Right ventricle myocardium superior (tissue), 1 donor: ENCODE measurements around the gene TXN. TPM values are rescaled to one million over a fixed set of nuclear protein-coding genes. Genes with fewer than 3 reads are reported as not detected.
A peak's percentile ranks its signal among the peaks of the same experiment; 100 is the strongest.
"Not testable (repeated sequence)": the region's sequence is repeated elsewhere in the genome, so short reads cannot be mapped to it uniquely, and the experiment has no call there.

Source experiments
- ATAC-seq: fragments of 200-7000 bp; cut with Tn5 transposase; one replicate; pipeline ENCODE4 v1.9.1; 2020; ENCODE audit warnings: mild to moderate bottlenecking; ENCODE audit not compliant: poor library complexity
- DNase-seq: peaks from one replicate; pipeline ENCODE4 v3.0.0-alpha.2; 2020
- intact Hi-C: fragments of 100-400 bp; cut with DNase I; formaldehyde crosslinking; loops from one replicate; pipeline ENCODE4 v1.11.2; 2022
- total RNA-seq: library from RNA; stranded (reverse); fragmentation: NEBNext Ultra II Directional; extraction: Animal tissue kit (Norgen Biotek cat#: 25700); gene quantifications from one replicate; pipeline ENCODE4 v1.2.1, GENCODE V29; 2021
- donor health status: DM: no; HTN: yes; CAD: no; lungs with severe emphysema.

TXN gene
- total RNA-seq, 1 donor from 2014 or later = 58.7 TPM

- intact Hi-C loops = no loop called here
- ATAC-seq (no peak), DNase-seq (no peak)
Observed at GRCh38 chr9:110220809-110221208, 35.5 kb downstream of the TXN start.

GRCh38 chr9:110217656-110218099 lies 38.6 kb downstream of the TXN start:
- intact Hi-C loops = loop anchor here (10.0 kb wide), 1 partner anchor 313 kb away; no protein-coding TSS in a partner anchor
- DNase-seq (no peak), ATAC-seq (no peak)

DNA sequence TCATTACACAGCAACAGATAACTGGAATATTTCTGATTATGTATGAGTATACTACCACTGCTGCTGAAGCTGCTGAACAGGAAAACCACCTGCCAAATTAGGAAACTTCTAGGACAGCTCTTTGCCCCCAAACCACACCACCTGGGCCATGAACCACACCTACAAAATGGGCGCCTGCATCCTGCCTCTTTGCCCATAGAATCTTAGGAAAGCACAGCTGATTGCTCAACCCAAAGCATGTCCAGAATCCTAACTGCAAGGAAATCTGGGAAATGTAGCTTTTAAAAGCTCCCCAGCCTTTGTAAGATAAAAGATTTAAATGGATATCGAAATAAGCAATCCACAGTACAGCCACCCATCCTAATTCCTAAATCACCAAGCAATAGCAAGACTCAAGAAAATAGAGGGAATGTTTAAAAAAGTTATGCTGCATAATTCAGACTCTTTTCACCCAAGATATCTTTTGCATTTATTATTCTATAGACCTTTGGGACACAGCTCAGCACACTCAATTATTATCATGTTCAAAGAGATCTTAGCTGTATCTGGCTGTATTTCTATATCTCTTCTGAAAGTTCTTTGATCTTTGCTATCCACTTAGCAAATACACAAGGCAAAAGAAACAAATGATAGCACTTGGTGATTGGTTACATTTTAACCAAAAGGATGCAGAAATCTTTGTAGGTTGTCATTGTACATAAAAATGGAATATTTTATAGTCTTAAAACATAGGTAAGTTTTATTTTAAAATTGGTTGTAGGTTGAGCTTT lies 41.5 kb downstream of the TXN start:
- intact Hi-C loops = loop anchor here (10.0 kb wide), 1 partner anchor 310 kb away; no protein-coding TSS in a partner anchor
- ATAC-seq (no peak), DNase-seq (no peak)

DNA sequence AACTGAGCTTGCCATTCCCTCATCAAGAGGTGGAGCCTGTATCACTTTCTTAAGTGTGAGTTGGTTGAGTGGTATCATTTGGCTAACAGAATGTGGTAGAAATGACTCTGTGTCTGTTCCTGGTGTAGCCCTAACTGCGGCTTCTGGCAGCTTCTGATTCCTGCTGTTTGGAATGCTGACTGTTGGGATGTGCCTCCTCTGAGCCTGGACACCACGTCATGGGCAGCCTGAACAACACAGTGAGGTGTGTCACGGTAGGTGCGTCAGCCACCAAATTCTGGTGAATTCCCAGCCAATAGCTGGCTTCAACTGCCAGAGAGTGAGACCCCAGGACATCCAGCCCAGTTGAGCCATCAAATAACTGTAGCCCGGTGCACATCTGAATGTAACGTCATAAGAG lies 42.2 kb downstream of the TXN start:
- intact Hi-C loops = loop anchor here (10.0 kb wide), 1 partner anchor 309 kb away; no protein-coding TSS in a partner anchor
- DNase-seq (no peak), ATAC-seq (no peak)

DNA sequence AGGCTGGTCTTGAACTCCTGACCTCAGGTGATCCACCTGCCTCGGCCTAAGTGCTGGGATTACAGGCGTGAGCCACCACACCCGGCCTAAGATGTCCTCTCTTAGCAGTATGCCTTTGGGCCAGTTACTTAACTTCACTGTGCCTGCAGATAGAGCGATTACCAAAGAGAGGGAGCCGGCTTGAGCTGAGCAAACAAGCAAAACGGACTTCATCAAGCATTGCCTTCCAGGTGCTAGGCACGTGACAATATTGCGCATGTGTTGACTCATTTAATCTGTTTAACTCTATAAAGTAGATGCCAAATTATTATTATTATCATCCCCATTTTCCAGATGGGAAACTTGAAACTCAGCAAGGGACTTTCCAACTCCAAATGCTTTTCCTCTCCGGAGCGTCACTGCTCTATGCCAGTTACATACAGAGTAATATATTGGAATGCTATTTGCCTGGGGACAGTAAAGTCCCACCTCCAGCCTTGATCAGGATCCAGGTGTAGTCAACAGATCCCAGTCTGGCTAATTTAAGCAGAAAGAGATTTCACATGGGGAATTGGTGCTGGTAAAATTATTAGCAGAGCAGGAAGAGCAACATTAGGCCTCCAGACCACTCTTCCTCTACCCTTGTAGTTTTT lies 42.8 kb downstream of the TXN start:
- intact Hi-C loops = loop anchor here (10.0 kb wide), 1 partner anchor 309 kb away; no protein-coding TSS in a partner anchor
- DNase-seq (no peak), ATAC-seq (no peak)

GRCh38 chr9:110208031-110208430 lies 48.3 kb downstream of the TXN start, which contains the start of gene C9orf152:
Gene C9orf152 (minus strand): TSS chr9:110208159. CDS start chr9:110207579, 580 bp downstream.
- intact Hi-C loops = no loop called here
- ATAC-seq = no peak
- DNase-seq = no peak

DNA sequence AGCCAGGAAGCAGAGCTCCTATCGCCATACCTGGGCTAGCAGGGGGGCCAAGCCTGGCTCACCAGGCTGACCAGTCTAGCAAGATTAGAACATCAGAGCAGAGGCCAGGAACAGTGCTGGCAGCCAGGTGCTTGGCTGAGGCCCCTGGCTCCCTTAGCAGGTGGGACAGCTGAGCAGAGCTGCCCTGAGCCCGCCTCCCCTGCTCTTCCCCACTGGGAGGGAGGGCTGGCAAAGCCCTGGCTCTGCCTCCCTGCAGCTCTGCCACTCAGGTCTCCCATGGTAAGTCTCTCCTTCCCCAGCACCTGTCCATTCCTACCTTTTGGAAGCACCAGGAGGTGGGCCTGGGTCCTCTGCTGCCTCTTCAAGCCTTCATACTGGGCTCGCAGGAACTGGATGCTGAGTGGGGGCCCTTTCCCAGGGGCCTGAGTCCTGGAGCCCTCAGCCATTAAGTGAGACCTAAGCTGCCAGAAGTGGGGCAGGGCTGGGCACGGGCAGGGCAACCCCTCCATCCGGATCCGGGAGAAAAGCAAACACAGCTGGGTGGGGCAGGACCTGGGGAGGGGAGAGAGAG lies 49.2 kb downstream of the TXN start:
- ATAC-seq = no peak
- no peak for DNase-seq
- intact Hi-C loops = no loop called here

DNA sequence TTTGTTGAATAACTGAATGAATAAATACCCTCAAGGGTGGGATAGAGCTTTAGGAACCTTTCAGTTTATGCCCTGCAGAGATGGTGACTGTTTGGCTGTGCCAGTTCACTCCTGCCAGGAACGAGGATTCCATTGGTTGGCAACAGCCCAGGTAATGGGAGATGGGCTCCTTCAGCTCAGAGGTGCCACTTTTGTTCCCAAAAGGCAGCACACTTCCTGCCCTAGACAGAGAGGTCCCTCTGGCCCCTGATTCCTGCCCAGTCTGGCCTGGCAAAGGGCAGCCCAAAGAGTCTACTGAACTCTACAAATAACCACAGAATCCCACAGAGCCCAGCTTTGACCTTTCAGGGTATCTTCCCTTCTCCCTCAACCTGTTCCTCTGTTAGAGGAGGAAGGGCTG lies 49.9 kb downstream of the TXN start:
- ATAC-seq (no peak), DNase-seq (no peak)
- intact Hi-C loops = no loop called here

DNA sequence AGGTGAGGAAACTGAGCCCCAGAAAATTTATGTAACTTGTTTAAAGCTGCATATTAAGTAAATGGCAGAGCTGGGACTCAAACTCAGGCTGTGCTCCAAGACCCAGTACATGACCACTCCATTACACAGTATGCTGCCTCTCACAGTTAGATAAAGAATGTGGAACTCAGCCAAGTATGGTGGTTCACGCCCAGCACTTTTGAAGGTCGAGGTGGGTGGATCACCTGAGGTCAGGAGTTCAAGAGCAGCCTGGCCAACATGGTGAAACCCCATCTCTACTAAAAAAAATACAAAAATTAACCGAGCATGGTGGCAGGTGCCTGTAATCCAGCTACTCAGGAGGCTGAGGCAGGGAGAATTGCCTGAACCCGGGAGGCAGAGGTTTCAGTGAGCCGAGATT lies 50.7 kb downstream of the TXN start:
- DNase-seq, ATAC-seq, intact Hi-C loops: not testable (repeated sequence)

- ATAC-seq = no peak
- DNase-seq = no peak
- intact Hi-C loops = no loop called here
Observed at GRCh38 chr9:110202232-110202631, 54.1 kb downstream of the TXN start.

GRCh38 chr9:110199643-110200042 lies 56.7 kb downstream of the TXN start:
- ATAC-seq = no peak
- intact Hi-C loops = no loop called here

DNA sequence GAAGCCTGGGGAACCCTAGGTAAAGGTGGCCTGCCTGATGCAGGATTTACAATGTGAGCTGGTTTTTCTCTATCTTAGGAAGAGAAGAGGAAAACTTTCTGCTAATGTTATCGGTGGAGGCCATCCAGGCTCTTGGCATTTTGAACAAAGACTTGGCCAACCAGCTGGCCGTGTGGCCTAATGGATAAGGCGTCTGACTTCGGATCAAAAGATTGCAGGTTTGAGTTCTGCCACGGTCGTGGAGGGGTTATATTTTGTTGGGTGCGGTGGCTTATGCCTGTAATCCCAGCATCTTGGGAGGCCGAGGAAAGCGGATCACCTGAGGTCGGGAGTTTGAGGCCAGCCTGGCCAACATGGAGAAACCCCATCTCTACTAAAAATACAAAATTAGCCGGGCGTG lies 58.0 kb downstream of the TXN start:
- ATAC-seq = no peak
- intact Hi-C loops = no loop called here
- no peak for DNase-seq

More at GRCh38 chr9:110199643-110200042, 56.7 kb downstream of the TXN start:
- no peak for DNase-seq

DNA sequence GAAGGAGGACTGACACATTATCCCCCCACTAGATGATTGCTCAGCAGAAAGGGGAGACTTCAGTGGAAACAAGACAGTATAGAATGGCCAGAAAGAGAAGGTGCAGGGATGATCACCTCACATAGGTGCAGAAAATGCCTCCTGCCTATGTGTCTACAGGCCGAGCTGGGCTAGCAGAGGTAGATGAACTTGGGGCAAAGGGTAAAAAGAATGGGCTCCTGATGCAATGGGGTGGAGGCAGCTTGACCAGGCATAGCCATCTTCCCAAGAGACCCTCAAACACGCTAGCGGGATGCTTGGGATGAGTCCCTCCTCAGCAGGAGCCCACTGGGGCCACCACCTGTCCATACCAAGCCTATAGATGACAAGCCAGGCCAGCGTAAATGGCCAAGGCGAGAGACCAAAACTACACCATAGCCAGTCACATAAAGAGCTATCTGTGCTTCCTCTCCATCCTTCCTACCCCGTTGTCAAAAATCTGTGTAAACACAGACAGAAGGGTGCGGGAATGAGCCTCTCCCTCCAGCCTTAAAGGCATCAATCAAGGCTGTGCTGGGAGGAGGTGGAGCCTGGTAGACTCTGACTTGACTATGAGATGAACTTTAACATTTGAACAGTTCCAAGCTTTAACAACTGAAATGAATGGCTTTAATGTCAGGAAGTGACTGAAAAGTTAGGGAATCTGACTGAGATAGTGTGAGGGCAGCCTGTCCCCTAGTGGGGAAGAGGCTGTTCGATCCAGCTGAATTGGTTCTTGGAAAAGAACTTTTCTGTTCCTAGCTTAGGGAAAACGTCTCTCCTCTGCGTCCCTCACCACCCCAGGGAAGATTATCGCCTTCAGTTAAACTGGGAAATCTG lies 58.7 kb downstream of the TXN start:
- DNase-seq (no peak), ATAC-seq (peak; percentile 29)
- intact Hi-C loops = no loop called here

DNA sequence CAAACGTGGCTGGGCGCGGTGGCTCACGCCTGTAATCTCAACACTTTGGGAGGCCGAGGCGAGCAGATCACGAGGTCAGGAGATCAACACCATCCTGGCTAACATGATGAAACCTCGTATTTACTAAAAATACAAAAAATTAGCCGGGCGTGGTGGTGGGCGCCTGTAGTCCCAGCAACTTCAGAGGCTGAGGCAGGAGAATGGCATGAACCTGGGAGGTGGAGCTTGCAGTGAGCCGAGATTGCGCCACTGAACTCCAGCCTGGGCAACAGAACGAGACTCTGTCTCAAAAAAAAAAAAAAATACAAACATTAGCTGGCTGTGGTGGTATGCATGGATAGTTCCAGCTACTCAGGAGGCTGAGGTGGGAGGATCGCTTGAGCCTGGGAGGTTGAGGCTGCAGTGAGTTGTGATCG lies 60.2 kb downstream of the TXN start:
- intact Hi-C loops, DNase-seq, ATAC-seq: not testable (repeated sequence)

Other genes with a start within 250 kb of the TXN start
- gene C9orf152, start 48.3 kb downstream of the TXN start, total RNA-seq = not detected
- not detected for gene TXNDC8, start 81.4 kb upstream of the TXN start, total RNA-seq